ENCODE measurements around the gene PLXNA2. TPM values are rescaled to one million over a fixed set of nuclear protein-coding genes. Genes with fewer than 3 reads are reported as not detected.

PLXNA2 gene
- total and polyA plus RNA-seq, 2 of the 4 experiments (the other 2 are of a cell fraction): 0.72 to 1.1 TPM

DNA sequence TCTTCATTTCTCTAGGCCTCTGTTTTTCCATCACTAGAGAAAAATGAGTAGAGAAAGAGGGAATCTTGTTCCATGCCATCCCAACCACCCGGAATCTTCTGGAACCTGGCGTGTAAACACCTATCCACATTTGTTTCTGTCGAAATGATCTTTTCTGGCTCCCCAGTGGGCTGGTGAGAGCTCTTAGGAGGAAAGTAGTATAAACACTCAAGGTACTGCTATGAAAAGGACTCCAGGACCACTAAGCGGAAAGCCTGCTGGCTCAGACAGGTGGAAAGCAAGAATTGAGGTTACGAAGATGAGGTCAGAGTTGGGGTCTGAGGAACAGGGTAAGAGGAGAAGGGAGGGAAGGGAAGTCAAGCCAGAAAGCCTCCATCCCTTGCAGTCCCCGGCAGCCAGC, 90.8 kb downstream of the PLXNA2 start:
- Histone ChIP-seq H3K4me2 (ENCODE audit: low read depth, low read length) (no peak overlapping the region), H3K4me1 (ENCODE audit: control insufficient read depth, insufficient read depth, low read length) (no peaks in the 10 kb centered on the region), H3K4ac (ENCODE audit: low read depth, low read length) (no peak overlapping the region), H2BK5ac (ENCODE audit: low read depth, low read length, poor library complexity, severe bottlenecking) (no peak overlapping the region), H4K5ac (ENCODE audit: low read depth, low read length) (no peak overlapping the region), H3K18ac (ENCODE audit: low read depth, low read length) (no peak overlapping the region), H3K9me1 (ENCODE audit: insufficient read depth, low read length) (no peaks in the 10 kb centered on the region; the same call in 1 of the 2 replicates), H3K36me3 (ENCODE audit: control insufficient read depth, insufficient read depth, low read length) (no peaks in the 10 kb centered on the region), H3K23ac (ENCODE audit: low read depth, low read length) (no peak overlapping the region), H3K4me3 (ENCODE audit: insufficient read depth, low read depth, low read length) (no peak overlapping the region), H4K8ac (ENCODE audit: low read depth in 2 of 2, low read length in 2 of 2) (no peak overlapping the region), H2BK20ac (ENCODE audit: low read depth, low read length) (no peak overlapping the region), H3K79me1 (ENCODE audit: low read depth in 1 of 2, low read length in 2 of 2) (no peaks in the 10 kb centered on the region), H3K27ac (ENCODE audit: insufficient read depth, low read length) (no peak overlapping the region), H2AFZ (replicated peaks; ENCODE audit: low read length, poor library complexity) (no peak overlapping the region), H3K56ac (ENCODE audit: extremely low read depth, insufficient read depth, low read length) (no peak overlapping the region), H3K9me3 (ENCODE audit: control insufficient read depth, insufficient read depth, low read length) (no peaks in the 10 kb centered on the region), H2BK120ac (ENCODE audit: low read depth, low read length) (no peak overlapping the region), H3K27me3 (ENCODE audit: control insufficient read depth, insufficient read depth, low read length) (no peaks in the 10 kb centered on the region), H2AK5ac (ENCODE audit: low read depth, low read length) (no peak overlapping the region), H4K20me1 (ENCODE audit: insufficient read depth, low read length) (no peaks in the 10 kb centered on the region), H2BK15ac (ENCODE audit: low read depth, low read length) (no peak overlapping the region), H2AK9ac (replicated peaks; ENCODE audit: low read depth, low read length, poor library complexity) (no peak overlapping the region), H4K91ac (ENCODE audit: insufficient read depth, low read depth, low read length) (no peak overlapping the region), H3K9ac (ENCODE audit: low read depth, low read length) (no peak overlapping the region), H3K14ac (replicated peaks; ENCODE audit: low read depth, low read length) (no peak overlapping the region)
- intact Hi-C loops (cut with micrococcal nuclease) (no loop called here), in situ Hi-C loops (cut with MboI; ENCODE audit: low sequenced_read_pairs) (no loop called here), dilution Hi-C loops (cut with HindIII; ENCODE audit: low sequenced_read_pairs, unreplicated experiment) (no loop called here)
- ATAC-seq (ENCODE audit: low read depth) (no peak), DNase-seq (no peak)
- ChIA-PET POLR2A (ENCODE audit: unreplicated experiment) (no interaction called here), CTCF (no interaction called here)
- TF ChIP-seq RFX5 (IDR thresholded peaks at IDR 0.05; ENCODE audit: low read depth, low read length) (no peak), MAFK (IDR thresholded peaks at IDR 0.05; ENCODE audit: low read depth, low read length) (no peak), CHD1 (IDR thresholded peaks at IDR 0.05; ENCODE audit: low read depth, low read length) (no peak), BHLHE40 (IDR thresholded peaks at IDR 0.05; ENCODE audit: low read depth, low read length) (no peak), RAD21 (IDR thresholded peaks at IDR 0.05; ENCODE audit: low read length) (no peak), NFE2L2 (IDR thresholded peaks at IDR 0.05; ENCODE audit: low read depth, low read length) (no peak), MXI1 (IDR thresholded peaks at IDR 0.05; ENCODE audit: borderline replicate concordance, low read depth, low read length) (no peak), CEBPB (IDR thresholded peaks at IDR 0.05; ENCODE audit: low read depth, low read length) (no peak), POLR2A (IDR thresholded peaks at IDR 0.05; ENCODE audit: low read depth, low read length) (no peak), RCOR1 (IDR thresholded peaks at IDR 0.05; ENCODE audit: insufficient replicate concordance, low read length) (no peak), SMC3 (IDR thresholded peaks at IDR 0.05; ENCODE audit: low read depth, low read length) (no peak), MAZ (IDR thresholded peaks at IDR 0.05; ENCODE audit: borderline replicate concordance, low read depth, low read length) (no peak), FOS (IDR thresholded peaks at IDR 0.05; ENCODE audit: low read depth, low read length) (no peak)
- TF ChIP-seq, protein P1, sequence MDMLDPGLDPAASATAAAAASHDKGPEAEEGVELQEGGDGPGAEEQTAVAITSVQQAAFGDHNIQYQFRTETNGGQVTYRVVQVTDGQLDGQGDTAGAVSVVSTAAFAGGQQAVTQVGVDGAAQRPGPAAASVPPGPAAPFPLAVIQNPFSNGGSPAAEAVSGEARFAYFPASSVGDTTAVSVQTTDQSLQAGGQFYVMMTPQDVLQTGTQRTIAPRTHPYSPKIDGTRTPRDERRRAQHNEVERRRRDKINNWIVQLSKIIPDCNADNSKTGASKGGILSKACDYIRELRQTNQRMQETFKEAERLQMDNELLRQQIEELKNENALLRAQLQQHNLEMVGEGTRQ (IDR thresholded peaks at IDR 0.05; ENCODE audit: low read depth, low read length): no peak
- TF ChIP-seq, protein P2, sequence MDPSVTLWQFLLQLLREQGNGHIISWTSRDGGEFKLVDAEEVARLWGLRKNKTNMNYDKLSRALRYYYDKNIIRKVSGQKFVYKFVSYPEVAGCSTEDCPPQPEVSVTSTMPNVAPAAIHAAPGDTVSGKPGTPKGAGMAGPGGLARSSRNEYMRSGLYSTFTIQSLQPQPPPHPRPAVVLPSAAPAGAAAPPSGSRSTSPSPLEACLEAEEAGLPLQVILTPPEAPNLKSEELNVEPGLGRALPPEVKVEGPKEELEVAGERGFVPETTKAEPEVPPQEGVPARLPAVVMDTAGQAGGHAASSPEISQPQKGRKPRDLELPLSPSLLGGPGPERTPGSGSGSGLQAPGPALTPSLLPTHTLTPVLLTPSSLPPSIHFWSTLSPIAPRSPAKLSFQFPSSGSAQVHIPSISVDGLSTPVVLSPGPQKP (IDR thresholded peaks at IDR 0.05; ENCODE audit: borderline replicate concordance, low read depth, low read length): no peak
- WGBS, 2 experiments (ENCODE audit: extremely low coverage in 2 of 2, insufficient read length in 1 of 2): 100% methylated on average over 2 of the region's 6 CpGs; no CpG with 5 or more reads in 1 of the 2 experiments
- no TSS peak for BruUV-seq (replicated peaks)
